IMR-90 (cell line): Measurements from ENCODE around the gene TBC1D22A. TPM values are rescaled to one million over a fixed set of nuclear protein-coding genes. Genes with fewer than 3 reads are reported as not detected.

ENCODE experiments used
- ATAC-seq: fragments of 200-7000 bp; cut with Tn5 transposase; 2 replicates; pipeline ENCODE4 v1.9.1; 2020; ENCODE audit warnings: low read depth, mild to moderate bottlenecking, moderate library complexity
- BruUV-seq: library from RNA; stranded (reverse); fragments of 400-500 nt; replicated peaks from 2 replicates; lab custom pipeline; 2021; lab: Mats Ljungman, UMichigan
- CTCF ChIA-PET: fragments of 300-600 bp; formaldehyde crosslinking; extraction: SDS; loops from one replicate; lab custom pipeline; 2021; ENCODE audit warnings: antibody characterized with exemption; lab: Yijun Ruan, JAX
- POLR2A ChIA-PET: fragments of 300-600 bp; sonication (Branson Sonifier 250); formaldehyde crosslinking; loops from one replicate; lab custom pipeline; 2022; ENCODE audit warnings: antibody characterized with exemption; ENCODE audit not compliant: unreplicated experiment; lab: Charles Lee
- DNase-seq: peaks from one replicate; pipeline ENCODE4 v3.0.0; 2013
- H2AFZ ChIP-seq: replicated peaks from 2 replicates; pipeline ENCODE3; 2013; ENCODE audit warnings: low read length, mild to moderate bottlenecking; ENCODE audit not compliant: poor library complexity
- H2AK5ac ChIP-seq: 2 replicates; pipeline ENCODE4 v1.6.1; 2013; ENCODE audit warnings: low read depth, low read length, inconsistent platforms
- H2AK9ac ChIP-seq: replicated peaks from 2 replicates; pipeline ENCODE3; 2013; ENCODE audit warnings: mild to moderate bottlenecking, low read depth, low read length, moderate library complexity; ENCODE audit not compliant: poor library complexity
- H2BK120ac ChIP-seq: 2 replicates; pipeline ENCODE4 v1.6.1; 2013; ENCODE audit warnings: low read depth, low read length, inconsistent platforms
- H2BK15ac ChIP-seq: 3 replicates; pipeline ENCODE4 v1.6.1; 2013; ENCODE audit warnings: low read depth, low read length, inconsistent platforms
- H2BK20ac ChIP-seq: 2 replicates; pipeline ENCODE4 v1.6.1; 2013; ENCODE audit warnings: low read depth, mild to moderate bottlenecking, inconsistent platforms, low read length, moderate library complexity
- H2BK5ac ChIP-seq: 2 replicates; pipeline ENCODE4 v1.6.1; 2013; ENCODE audit warnings: mild to moderate bottlenecking, low read depth, low read length, inconsistent platforms; ENCODE audit not compliant: poor library complexity, severe bottlenecking
- H3K14ac ChIP-seq: replicated peaks from 2 replicates; pipeline ENCODE4 v1.6.1; 2013; ENCODE audit warnings: low read depth, low read length, inconsistent platforms
- H3K18ac ChIP-seq: 2 replicates; pipeline ENCODE4 v1.6.1; 2013; ENCODE audit warnings: low read depth, low read length, control low read depth
- H3K23ac ChIP-seq: 2 replicates; pipeline ENCODE4 v1.6.1; 2013; ENCODE audit warnings: low read depth, low read length, inconsistent platforms
- H3K27ac ChIP-seq: 2 replicates; pipeline ENCODE4 v1.5.1; 2013; ENCODE audit warnings: mild to moderate bottlenecking, control low read depth, low read length; ENCODE audit not compliant: insufficient read depth
- H3K27me3 ChIP-seq: 2 replicates; pipeline ENCODE4 v1.6.1; 2013; ENCODE audit warnings: low read length; ENCODE audit not compliant: control insufficient read depth, insufficient read depth
- H3K36me3 ChIP-seq: 2 replicates; pipeline ENCODE4 v1.6.1; 2013; ENCODE audit warnings: low read length, mixed read lengths; ENCODE audit not compliant: control insufficient read depth, insufficient read depth
- H3K4ac ChIP-seq: 2 replicates; pipeline ENCODE4 v1.6.1; 2013; ENCODE audit warnings: low read depth, low read length, inconsistent platforms
- H3K4me1 ChIP-seq: 2 replicates; pipeline ENCODE4 v1.6.1; 2013; ENCODE audit warnings: low read length, mixed read lengths; ENCODE audit not compliant: control insufficient read depth, insufficient read depth
- H3K4me2 ChIP-seq: 2 replicates; pipeline ENCODE4 v1.6.1; 2013; ENCODE audit warnings: low read depth, mild to moderate bottlenecking, control low read depth, low read length, moderate library complexity
- H3K4me3 ChIP-seq: 2 replicates; pipeline ENCODE4 v1.5.1; 2013; ENCODE audit warnings: low read depth, mild to moderate bottlenecking, control low read depth, low read length, moderate library complexity; ENCODE audit not compliant: insufficient read depth
- H3K56ac ChIP-seq: 2 replicates; pipeline ENCODE4 v1.6.1; 2013; ENCODE audit warnings: low read length, inconsistent platforms; ENCODE audit not compliant: insufficient read depth; ENCODE audit errors: extremely low read depth
- H3K79me1 ChIP-seq, 2 experiments: 2 replicates each; pipeline ENCODE4 v1.6.1; 2013; ENCODE audit warnings: low read length in 2 of 2, inconsistent platforms in 1 of 2, low read depth in 1 of 2
- H3K9ac ChIP-seq: 2 replicates; pipeline ENCODE4 v1.6.1; 2013; ENCODE audit warnings: low read depth, low read length, control low read depth
- H3K9me1 ChIP-seq: 2 replicates; pipeline ENCODE4 v1.6.1; 2013; ENCODE audit warnings: low read length, inconsistent platforms; ENCODE audit not compliant: insufficient read depth
- H3K9me3 ChIP-seq: 2 replicates; pipeline ENCODE4 v1.6.1; 2013; ENCODE audit warnings: low read length; ENCODE audit not compliant: control insufficient read depth, insufficient read depth
- H4K20me1 ChIP-seq: 2 replicates; pipeline ENCODE4 v1.6.1; 2013; ENCODE audit warnings: low read length, inconsistent platforms; ENCODE audit not compliant: insufficient read depth
- H4K5ac ChIP-seq: 2 replicates; pipeline ENCODE4 v1.6.1; 2013; ENCODE audit warnings: mild to moderate bottlenecking, low read depth, low read length, control low read depth
- H4K8ac ChIP-seq, 2 experiments: 2 replicates each; pipeline ENCODE4 v1.6.1; 2013; ENCODE audit warnings: low read depth in 2 of 2, low read length in 2 of 2, control low read depth in 1 of 2, inconsistent platforms in 1 of 2
- H4K91ac ChIP-seq: 2 replicates; pipeline ENCODE4 v1.6.1; 2013; ENCODE audit warnings: low read depth, low read length, inconsistent platforms; ENCODE audit not compliant: insufficient read depth
- CEBPB ChIP-seq: IDR thresholded peaks from 2 replicates; pipeline ENCODE4 v1.6.1; 2012; ENCODE audit warnings: low read depth, low read length, improper control_type of control experiment
- RFX5 ChIP-seq: IDR thresholded peaks from 2 replicates; pipeline ENCODE4 v1.8.0; 2012; ENCODE audit warnings: low read depth, mild to moderate bottlenecking, low read length, moderate library complexity
- WGBS, 2 experiments: methylation state at CpG; one replicate each; pipeline versions ENCODE4 v1.1.5 to v1.1.7; 2013; ENCODE audit warnings: missing lambda C conversion rate in 2 of 2; ENCODE audit not compliant: insufficient read length in 1 of 2; ENCODE audit errors: extremely low coverage in 2 of 2; 5-methylcytosine and 5-hydroxymethylcytosine counted together
- dilution Hi-C: fragments of 300-500 bp; cut with HindIII; formaldehyde crosslinking; loops from one replicate; pipeline ENCODE4 v1.14.3; 2018; ENCODE audit warnings: low sequenced_read_pairs; ENCODE audit not compliant: unreplicated experiment
- in situ Hi-C: fragments of 300-500 bp; cut with MboI; formaldehyde crosslinking; loops from 3 replicates; pipeline ENCODE4 v1.14.3; 2019; ENCODE audit warnings: low sequenced_read_pairs, inconsistent platforms, mixed read lengths
- intact Hi-C: fragments of 100-400 bp; cut with micrococcal nuclease; formaldehyde crosslinking; loops from 2 replicates; pipeline ENCODE4 v1.10.0; 2022
- polyA plus RNA-seq, 3 experiments: library from polyadenylated mRNA; depleted of rRNA; stranded (reverse); fragments of >200 nt; gene quantifications; 2 replicates each; pipeline ENCODE4 v1.2.3, GENCODE V29; 2012; ENCODE audit warnings: low replicate concordance in 1 of 3
- total RNA-seq: library from RNA; depleted of rRNA; stranded (reverse); fragments of >200 nt; gene quantifications from 2 replicates; pipeline ENCODE4 v1.2.3, GENCODE V29; 2012

TBC1D22A gene
- total and polyA plus RNA-seq, 2 of the 4 experiments (the other 2 are of a cell fraction) = 9.0 to 16.7 TPM

DNA sequence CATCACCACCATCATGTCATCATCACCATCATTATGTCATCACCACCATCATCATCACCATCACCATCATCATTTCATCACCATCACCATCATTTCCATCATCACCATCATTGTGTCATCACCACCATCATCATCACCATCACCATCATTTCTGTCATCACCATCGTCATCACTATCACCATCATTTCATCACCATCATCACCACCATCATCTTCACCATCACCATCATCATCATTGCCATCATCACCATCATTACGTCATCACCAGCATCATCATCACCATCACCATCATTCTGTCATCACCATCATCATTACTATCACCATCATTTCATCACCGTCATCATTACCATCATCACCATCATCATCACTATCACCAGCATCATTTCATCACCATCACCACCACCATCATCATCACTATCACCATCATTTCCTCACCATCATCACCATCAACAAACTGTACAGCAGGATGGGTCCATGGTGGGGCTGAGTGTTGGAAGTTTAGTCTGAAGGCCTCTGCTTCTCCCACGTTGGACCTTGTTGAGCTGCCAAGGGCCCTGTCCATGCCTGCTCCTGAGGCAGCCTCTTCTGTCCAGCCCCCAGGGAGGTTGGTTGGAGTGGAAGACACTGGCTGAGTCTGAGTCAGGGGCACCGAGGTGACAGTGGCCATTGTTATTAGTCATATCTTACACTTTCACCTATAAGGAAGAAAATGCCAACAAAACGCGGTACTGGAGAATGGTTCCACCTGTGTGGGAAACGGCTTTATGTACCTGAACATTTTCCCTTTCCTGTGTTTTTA is 247.1 kb downstream of the TBC1D22A start:
- TF ChIP-seq CEBPB (peak; percentile 46), RFX5 (no peak)
- Histone ChIP-seq H2BK15ac (no peak overlapping the region), H3K18ac (no peak overlapping the region), H2AFZ (no peak overlapping the region), H3K4me3 (no peak overlapping the region), H3K23ac (no peak overlapping the region), H4K20me1 (peaks cover 27% of the 10 kb centered on the region; the same call in 1 of the 2 replicates), H3K36me3 (peaks cover 8% of the 10 kb centered on the region), H4K91ac (no peak overlapping the region), H3K9me3 (no peaks in the 10 kb centered on the region), H2BK20ac (no peak overlapping the region), H4K8ac (no peak overlapping the region), H2AK9ac (no peak overlapping the region), H2BK5ac (peak overlapping the region; percentile 23), H3K27ac (no peak overlapping the region), H3K9me1 (peaks cover 4% of the 10 kb centered on the region), H3K4me2 (no peak overlapping the region), H2AK5ac (no peak overlapping the region), H3K79me1 (peaks cover 16 to 26% of the 10 kb centered on the region in 2 experiments), H2BK120ac (no peak overlapping the region), H3K4ac (no peak overlapping the region), H3K56ac (no peak overlapping the region), H3K4me1 (peaks cover 3% of the 10 kb centered on the region), H3K14ac (no peak overlapping the region), H3K9ac (no peak overlapping the region), H3K27me3 (no peaks in the 10 kb centered on the region), H4K5ac (no peak overlapping the region)
- 89% methylated on average over 3 of the region's 8 CpGs; no CpG with 5 or more reads in 1 of the 2 experiments for WGBS, 2 experiments
- ATAC-seq (no peak), DNase-seq (no peak)
- POLR2A ChIA-PET = no interaction called here
- intact Hi-C loops = no loop called here
- dilution Hi-C loops = no loop called here
- in situ Hi-C loops = no loop called here
- CTCF ChIA-PET = no interaction called here
- no TSS peak for BruUV-seq
